ENCODE data around the gene SIDT2.

- TF ChIP-seq ZNF274 (IDR thresholded peaks at IDR 0.05; ENCODE audit: low read depth, low read length) (no peak), YY1 (IDR thresholded peaks at IDR 0.05; ENCODE audit: insufficient read depth, insufficient read length) (no peak)
Observed at GRCh38 chr11:117199916-117200812, 21.6 kb downstream of the SIDT2 start.

Measured in NT2/D1 (cell line).